ENCODE data around the gene GAS2. TPM values are rescaled to one million over a fixed set of nuclear protein-coding genes. Genes with fewer than 3 reads are reported as not detected.
A peak's percentile ranks its signal among the peaks of the same experiment; 100 is the strongest.

The GAS2 gene
- total RNA-seq, 4 donors from 2014 or later = 0.54 to 2.1 (median 1.2) TPM

DNA sequence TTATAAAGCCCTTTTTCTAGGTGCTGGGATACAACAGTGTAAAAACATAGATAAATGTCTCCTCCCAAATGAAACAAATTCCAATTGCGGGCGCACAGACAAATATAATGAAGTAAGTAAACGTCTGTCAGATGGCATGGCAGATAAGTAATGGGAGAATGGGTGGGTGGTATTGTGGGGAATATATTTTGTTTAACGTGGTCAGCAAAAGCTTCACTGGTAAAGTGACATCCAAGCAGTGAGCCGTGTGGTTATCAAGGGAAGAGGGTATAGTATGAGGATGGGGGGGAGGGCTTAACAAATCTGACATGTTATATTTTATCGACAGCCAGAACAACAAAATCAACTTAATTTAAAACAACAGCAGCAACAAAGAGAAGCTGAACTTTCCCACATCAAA lies 162.0 kb downstream of the GAS2 start:
- no peak overlapping the region for H3K4me3 ChIP-seq (ENCODE audit: low read depth, poor library complexity, severe bottlenecking)
- no peak for DNase-seq (ENCODE audit: low spot score in 2 of 2)
- intact Hi-C loops (cut with DNase I; ENCODE audit: low total_unique reads) = no loop called here
- 63 to 73% methylated on average over 6 of the region's 6 CpGs for WGBS, 2 donors
- TF ChIP-seq, protein P1, sequence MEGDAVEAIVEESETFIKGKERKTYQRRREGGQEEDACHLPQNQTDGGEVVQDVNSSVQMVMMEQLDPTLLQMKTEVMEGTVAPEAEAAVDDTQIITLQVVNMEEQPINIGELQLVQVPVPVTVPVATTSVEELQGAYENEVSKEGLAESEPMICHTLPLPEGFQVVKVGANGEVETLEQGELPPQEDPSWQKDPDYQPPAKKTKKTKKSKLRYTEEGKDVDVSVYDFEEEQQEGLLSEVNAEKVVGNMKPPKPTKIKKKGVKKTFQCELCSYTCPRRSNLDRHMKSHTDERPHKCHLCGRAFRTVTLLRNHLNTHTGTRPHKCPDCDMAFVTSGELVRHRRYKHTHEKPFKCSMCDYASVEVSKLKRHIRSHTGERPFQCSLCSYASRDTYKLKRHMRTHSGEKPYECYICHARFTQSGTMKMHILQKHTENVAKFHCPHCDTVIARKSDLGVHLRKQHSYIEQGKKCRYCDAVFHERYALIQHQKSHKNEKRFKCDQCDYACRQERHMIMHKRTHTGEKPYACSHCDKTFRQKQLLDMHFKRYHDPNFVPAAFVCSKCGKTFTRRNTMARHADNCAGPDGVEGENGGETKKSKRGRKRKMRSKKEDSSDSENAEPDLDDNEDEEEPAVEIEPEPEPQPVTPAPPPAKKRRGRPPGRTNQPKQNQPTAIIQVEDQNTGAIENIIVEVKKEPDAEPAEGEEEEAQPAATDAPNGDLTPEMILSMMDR (IDR thresholded peaks at IDR 0.05) = no peak
- TF ChIP-seq POLR2A (IDR thresholded peaks at IDR 0.05) = no peak

DNA sequence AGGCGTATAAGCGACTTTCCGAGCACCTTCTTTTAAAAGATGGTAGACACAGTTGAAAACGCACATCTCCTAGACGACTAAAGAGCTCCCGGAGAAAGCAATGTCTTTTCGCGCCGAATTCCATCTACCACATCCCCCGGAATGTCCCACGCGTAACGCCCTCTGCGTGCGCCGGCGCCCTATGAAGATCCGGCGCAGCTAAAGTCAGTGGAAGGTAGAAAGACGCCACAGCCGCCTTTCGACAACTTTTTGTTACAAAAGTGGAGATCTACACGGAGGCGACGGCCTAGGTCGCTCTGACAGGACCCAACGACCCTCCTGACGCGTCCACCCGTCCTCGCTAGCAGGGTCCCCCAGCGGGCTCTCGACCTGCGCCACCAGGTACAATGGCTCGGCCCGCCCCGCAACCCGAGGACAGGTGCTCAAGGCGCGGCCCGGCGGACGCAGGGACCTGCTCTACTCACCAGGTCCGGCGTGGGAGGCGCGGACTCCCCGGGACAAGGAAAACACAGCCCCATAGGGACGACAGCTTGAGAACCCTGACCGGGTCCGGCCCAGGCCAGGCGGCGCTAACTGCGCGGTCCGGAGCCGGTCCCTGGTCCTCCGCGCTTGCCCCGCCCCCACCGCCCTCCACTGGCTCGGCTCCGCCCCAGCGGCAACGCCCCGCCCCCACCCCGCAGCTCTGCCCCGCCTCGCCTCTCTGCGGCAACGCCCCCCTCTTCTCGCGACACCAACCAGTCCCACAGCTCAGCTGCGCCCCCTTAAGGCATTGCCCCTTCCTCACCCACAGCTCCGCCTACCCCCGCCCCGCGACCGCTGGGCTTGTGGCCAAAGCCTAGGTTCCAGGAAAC lies 163.0 kb downstream of the GAS2 start, which contains the start of gene SVIP:
SVIP (minus strand) TSS at position 571 of the 851 bp plus-strand sequence; CDS start at position 518, 53 bp downstream.
- TF ChIP-seq, protein P1 (IDR thresholded peaks at IDR 0.05) = no peak
- no peak for TF ChIP-seq POLR2A (IDR thresholded peaks at IDR 0.05)
- H3K4me3 ChIP-seq (ENCODE audit: low read depth, poor library complexity, severe bottlenecking) = peak within 1 kb of the TSS; percentile 80
- WGBS, 2 donors = 0 to 1% methylated on average over 35 to 43 of the region's 79 CpGs
- DNase-seq (ENCODE audit: low spot score in 2 of 2) = peak; percentile 83 to 98
- intact Hi-C loops (cut with DNase I; ENCODE audit: low total_unique reads) = no loop called here

DNA sequence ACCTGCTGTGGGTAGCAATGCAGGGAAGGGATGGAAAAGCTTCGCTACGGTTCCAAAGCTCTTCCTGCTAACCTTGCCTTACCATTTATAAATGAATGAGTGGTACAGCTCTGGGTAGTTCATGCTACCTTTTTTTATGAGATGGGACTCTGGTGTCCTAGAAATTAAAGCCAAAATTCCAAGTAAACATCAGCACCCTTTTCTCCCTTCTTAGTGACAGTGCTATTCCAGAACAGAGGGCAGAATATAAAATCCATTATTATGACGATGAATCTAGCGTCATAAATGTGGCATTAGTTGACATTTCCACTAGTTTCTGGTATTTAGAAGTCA lies 163.6 kb downstream of the GAS2 start:
- DNase-seq (ENCODE audit: low spot score in 2 of 2) = no peak
- TF ChIP-seq, protein P1 (IDR thresholded peaks at IDR 0.05) = no peak
- TF ChIP-seq POLR2A (IDR thresholded peaks at IDR 0.05) = no peak
- 15 to 19% methylated on average over 4 of the region's 4 CpGs for WGBS, 2 donors
- intact Hi-C loops (cut with DNase I; ENCODE audit: low total_unique reads) = no loop called here
- H3K4me3 ChIP-seq (ENCODE audit: low read depth, poor library complexity, severe bottlenecking) = no peak overlapping the region

DNA sequence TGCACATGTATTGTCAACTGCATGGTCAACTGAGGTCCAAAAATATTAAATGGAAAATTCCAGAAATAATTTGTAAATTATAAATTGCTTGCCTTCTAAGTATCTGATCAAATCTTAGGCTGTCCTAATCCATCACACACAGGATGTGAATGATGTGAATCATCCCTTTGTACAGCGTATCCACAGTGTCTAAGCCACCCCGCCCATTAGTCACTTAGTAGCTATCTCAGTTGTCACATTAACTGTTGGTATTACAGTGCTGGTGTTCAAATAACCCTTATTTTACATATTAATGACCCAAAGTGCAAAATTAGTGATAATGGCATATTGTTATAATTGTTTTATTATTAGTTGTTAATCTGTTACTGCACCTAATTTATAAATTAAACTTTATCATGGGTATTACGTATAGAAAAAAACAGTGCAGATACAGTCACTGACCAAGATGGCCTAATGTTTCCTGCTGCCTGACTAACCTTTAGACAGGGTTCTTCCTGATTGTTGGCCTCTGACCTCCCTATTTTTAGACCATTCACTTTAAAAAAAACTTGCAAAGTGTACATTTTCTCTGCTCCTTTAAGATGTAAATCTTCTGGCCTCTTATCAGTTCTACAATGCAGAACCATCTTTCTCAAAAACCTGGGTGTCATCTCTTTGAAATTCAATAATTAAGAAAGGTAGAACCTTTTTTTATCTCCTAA lies 166.1 kb downstream of the GAS2 start:
- no peak overlapping the region for H3K4me3 ChIP-seq (ENCODE audit: low read depth, poor library complexity, severe bottlenecking)
- 41 to 47% methylated on average over 3 of the region's 3 CpGs for WGBS, 2 donors
- TF ChIP-seq POLR2A (IDR thresholded peaks at IDR 0.05) = no peak
- TF ChIP-seq, protein P1 (IDR thresholded peaks at IDR 0.05) = no peak
- intact Hi-C loops (cut with DNase I; ENCODE audit: low total_unique reads) = no loop called here
- no peak for DNase-seq (ENCODE audit: low spot score in 2 of 2)

DNA sequence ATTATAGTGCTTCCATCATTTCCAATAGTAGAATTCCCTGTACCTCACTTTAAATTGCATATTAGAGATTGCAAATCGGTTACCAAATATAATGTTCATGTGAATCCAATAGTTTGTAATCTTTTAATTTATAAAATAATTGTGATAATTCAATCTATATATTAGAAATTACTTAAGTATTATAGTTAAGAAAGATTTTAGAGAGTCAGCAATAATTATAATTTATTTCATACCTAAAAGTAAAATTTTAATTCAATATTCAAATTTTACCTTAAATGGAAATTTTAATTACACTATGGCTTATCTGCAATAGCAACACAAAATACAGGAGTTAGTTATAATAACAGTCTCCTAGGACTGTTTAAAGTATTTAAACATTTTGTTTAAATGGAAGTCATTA lies 180.3 kb downstream of the GAS2 start:
- WGBS, 2 donors = 90 to 94% methylated on average over 1 of the region's 1 CpG
- H3K4me3 ChIP-seq (ENCODE audit: low read depth, poor library complexity, severe bottlenecking) = no peak overlapping the region
- TF ChIP-seq, protein P1 (IDR thresholded peaks at IDR 0.05) = no peak
- TF ChIP-seq POLR2A (IDR thresholded peaks at IDR 0.05) = no peak
- DNase-seq (ENCODE audit: low spot score in 2 of 2) = no peak
- intact Hi-C loops (cut with DNase I; ENCODE audit: low total_unique reads) = no loop called here
